Memory B cell (primary cell): ENCODE data around the gene RAB24.
"Not testable (repeated sequence)": the region's sequence is repeated elsewhere in the genome, so short reads cannot be mapped to it uniquely, and the experiment has no call there.

ENCODE experiments used
- ATAC-seq: fragments of 150-1000 bp; cut with Tn5 transposase; 2 replicates; pipeline ENCODE4 v1.10.0; 2021; ENCODE audit warnings: low read depth, mild to moderate bottlenecking, moderate library complexity
- DNase-seq, 2 donors: peaks; one replicate each; pipeline ENCODE4 v3.0.0; 2022; ENCODE audit warnings: low spot score in 2 of 2
- H3K27ac Mint-ChIP-seq: one replicate; pipeline ENCODE4 v1.8.0; 2022; ENCODE audit warnings: mild to moderate bottlenecking, moderate library complexity, mixed read lengths
- H3K27me3 Mint-ChIP-seq: one replicate; pipeline ENCODE4 v1.8.0; 2022; ENCODE audit warnings: mixed read lengths
- H3K36me3 Mint-ChIP-seq: one replicate; pipeline ENCODE4 v1.8.0; 2022; ENCODE audit warnings: mild to moderate bottlenecking, mixed read lengths
- H3K4me1 Mint-ChIP-seq: one replicate; pipeline ENCODE4 v1.8.0; 2022; ENCODE audit warnings: mixed read lengths
- H3K4me3 Mint-ChIP-seq: one replicate; pipeline ENCODE4 v1.8.0; 2022; ENCODE audit warnings: mild to moderate bottlenecking, moderate library complexity, mixed read lengths
- H3K9me3 Mint-ChIP-seq: one replicate; pipeline ENCODE4 v1.8.0; 2022; ENCODE audit warnings: mixed read lengths

Gene RAB24

DNA sequence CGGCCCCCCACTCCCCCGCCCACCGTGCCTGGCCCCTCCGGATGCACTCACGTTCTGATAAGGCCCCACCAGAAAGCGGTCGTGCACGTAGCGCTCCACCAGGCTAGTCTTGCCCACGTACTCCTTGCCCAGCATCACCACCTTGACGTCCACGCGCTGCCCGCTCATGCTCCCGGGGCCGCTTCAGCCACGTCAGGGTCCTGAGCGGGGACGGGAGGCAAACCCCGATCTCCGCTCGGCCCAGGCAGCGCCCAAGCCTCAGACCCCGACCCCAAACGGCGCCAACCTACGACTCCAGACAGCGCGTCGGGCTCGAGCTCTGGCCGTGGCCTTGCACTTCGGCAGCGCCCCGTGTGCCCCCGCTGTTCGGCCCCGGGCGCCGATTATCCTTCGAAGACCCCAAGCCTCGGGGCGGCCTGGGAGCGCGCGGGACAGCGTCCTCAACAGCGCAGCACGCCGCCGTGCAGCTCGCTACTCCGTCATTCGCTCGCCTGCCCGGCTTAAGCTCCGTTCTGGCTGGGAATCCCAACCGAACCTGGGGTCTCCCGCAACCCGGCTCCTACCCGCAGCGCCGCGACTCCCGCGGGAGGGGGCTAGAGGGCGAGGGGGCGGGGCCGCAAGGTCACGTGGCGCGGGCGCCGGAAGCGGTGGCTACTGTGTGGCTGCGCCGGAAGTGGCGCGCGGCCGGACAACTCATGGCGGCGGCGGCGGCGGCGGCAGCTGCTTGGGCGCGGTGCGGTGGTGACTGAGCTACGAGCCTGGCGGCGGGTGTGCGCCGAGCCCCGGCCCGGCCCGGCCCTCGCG lies at the start of gene RAB24, which contains the start of gene PRELID1:
TSS of gene RAB24 (minus strand) at position 599 of the 804 bp plus-strand sequence. CDS start at position 168, 431 bp downstream.
TSS of gene PRELID1 (plus strand) at position 679 of the 804 bp plus-strand sequence. CDS start 187 bp downstream, outside the sequence.
- Mint-ChIP-seq H3K36me3 (peaks cover 7% of the 10 kb centered on the region), H3K27ac (peak within 1 kb of the TSS; percentile 93), H3K9me3 (no peaks in the 10 kb centered on the region), H3K4me1 (peaks cover 59% of the 10 kb centered on the region), H3K4me3 (peak within 1 kb of the TSS; percentile 90), H3K27me3 (no peaks in the 10 kb centered on the region)
- ATAC-seq (peak; percentile 63), DNase-seq (peak; percentile 84)

- Mint-ChIP-seq H3K4me1 (peaks cover 41% of the 10 kb centered on the region), H3K27me3 (no peaks in the 10 kb centered on the region), H3K9me3 (peaks cover 2% of the 10 kb centered on the region), H3K36me3 (peaks cover 8% of the 10 kb centered on the region), H3K27ac (no peak overlapping the region), H3K4me3 (peak overlapping the region; percentile 29)
- DNase-seq = no peak
- no peak for ATAC-seq
These were observed 49.6 kb upstream of the RAB24 start for GRCh38 chr5:177353093-177353492.

DNA sequence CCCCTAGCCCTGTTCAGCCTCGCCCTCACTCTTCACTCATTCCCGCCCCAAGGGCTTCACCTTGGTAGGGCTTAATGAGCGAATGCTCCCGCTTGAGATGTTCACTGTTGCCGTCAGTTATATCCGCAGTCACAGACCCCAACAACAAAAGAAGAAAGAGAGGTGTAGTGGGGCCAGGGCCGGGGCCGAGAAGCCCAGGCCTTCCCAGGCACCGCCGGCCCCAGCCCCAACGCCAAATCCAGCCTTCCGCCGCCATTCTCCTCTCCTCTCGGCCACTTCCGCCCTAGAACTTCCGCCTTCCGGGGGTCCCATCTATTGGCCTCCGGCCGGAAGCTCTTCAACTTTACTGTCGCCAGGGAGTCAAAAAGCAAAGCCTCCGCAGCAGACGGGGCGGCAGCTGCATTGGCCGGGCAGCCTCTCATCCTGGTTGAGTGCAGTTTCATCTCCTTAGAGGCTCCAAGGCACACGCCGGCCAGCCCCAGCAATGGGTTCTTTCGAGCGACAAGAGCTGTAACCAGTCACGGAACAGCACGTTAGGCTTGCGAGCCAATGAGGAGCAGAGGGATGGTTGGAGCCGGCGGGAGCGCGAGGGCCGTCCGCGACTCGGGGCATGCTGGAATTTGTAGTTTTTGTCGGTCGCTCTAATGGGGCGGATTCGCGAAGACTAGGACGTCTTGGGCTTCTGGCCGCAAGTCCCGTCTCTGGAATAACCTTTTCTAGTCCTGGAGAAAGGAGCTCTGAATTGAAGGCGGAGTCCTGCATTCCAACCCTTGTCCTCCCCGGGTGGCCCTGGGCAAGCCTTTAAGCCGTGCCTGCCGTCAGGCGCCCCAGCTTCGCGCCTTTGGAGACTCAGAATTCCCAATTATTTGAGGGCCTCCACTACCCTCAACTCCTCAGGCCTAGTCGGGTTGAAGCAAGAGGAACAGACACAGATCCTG lies 48.1 kb upstream of the RAB24 start, which contains the start of gene LMAN2:
TSS of gene LMAN2 (minus strand) at position 277 of the 938 bp plus-strand sequence. CDS start at position 256, 21 bp downstream.
- Mint-ChIP-seq H3K36me3 (peaks cover 10% of the 10 kb centered on the region), H3K4me1 (peaks cover 31% of the 10 kb centered on the region), H3K27me3 (no peaks in the 10 kb centered on the region), H3K27ac (peak within 1 kb of the TSS; percentile 97), H3K4me3 (peak within 1 kb of the TSS; percentile 98), H3K9me3 (peaks cover 2% of the 10 kb centered on the region)
- ATAC-seq = peak; percentile 96
- peak; percentile 89 to 92 for DNase-seq

- Mint-ChIP-seq H3K4me3 (peak overlapping the region; percentile 98), H3K27me3 (no peaks in the 10 kb centered on the region), H3K27ac (peak overlapping the region; percentile 97), H3K4me1 (peaks cover 26% of the 10 kb centered on the region), H3K36me3 (peaks cover 10% of the 10 kb centered on the region), H3K9me3 (peaks cover 2% of the 10 kb centered on the region)
- no peak for DNase-seq
- ATAC-seq = no peak
These were observed 47.4 kb upstream of the RAB24 start for GRCh38 chr5:177350776-177351391.

- peaks cover 2% of the 10 kb centered on the region for H3K9me3 Mint-ChIP-seq
- H3K4me3 Mint-ChIP-seq = peak overlapping the region; percentile 98
- H3K27ac Mint-ChIP-seq = peak overlapping the region; percentile 40
- DNase-seq = no peak
- H3K4me1 Mint-ChIP-seq = peaks cover 22% of the 10 kb centered on the region
- no peak for ATAC-seq
- H3K36me3 Mint-ChIP-seq = peaks cover 11% of the 10 kb centered on the region
- no peaks in the 10 kb centered on the region for H3K27me3 Mint-ChIP-seq
These were observed 46.2 kb upstream of the RAB24 start for GRCh38 chr5:177349762-177350161.

DNA sequence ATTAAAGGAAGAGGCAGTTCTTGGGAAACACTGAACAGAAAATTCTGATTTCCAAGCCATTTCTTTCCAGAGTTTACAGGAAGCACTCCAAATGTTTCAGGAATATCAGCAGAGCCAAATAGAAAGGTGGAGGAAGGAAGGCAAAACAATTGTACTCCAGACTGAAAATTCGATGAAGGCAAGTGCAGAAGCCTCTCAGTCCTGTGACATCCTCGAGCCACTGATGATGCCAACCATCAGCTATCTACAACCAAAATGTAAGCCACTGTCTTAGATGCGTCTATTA lies 45.8 kb upstream of the RAB24 start:
- no peak for DNase-seq
- Mint-ChIP-seq H3K27ac (no peak overlapping the region), H3K4me3 (peak overlapping the region; percentile 48), H3K4me1 (peaks cover 17% of the 10 kb centered on the region), H3K27me3 (no peaks in the 10 kb centered on the region), H3K36me3 (peaks cover 12% of the 10 kb centered on the region), H3K9me3 (no peaks in the 10 kb centered on the region)
- ATAC-seq = no peak

GRCh38 chr5:177347699-177348098 lies 44.2 kb upstream of the RAB24 start:
- no peak overlapping the region for H3K4me3 Mint-ChIP-seq
- no peaks in the 10 kb centered on the region for H3K9me3 Mint-ChIP-seq
- no peak overlapping the region for H3K27ac Mint-ChIP-seq
- peaks cover 14% of the 10 kb centered on the region for H3K36me3 Mint-ChIP-seq
- ATAC-seq (no peak), DNase-seq (no peak)
- H3K4me1 Mint-ChIP-seq = peaks cover 20% of the 10 kb centered on the region
- no peaks in the 10 kb centered on the region for H3K27me3 Mint-ChIP-seq

- ATAC-seq (no peak), DNase-seq (no peak)
- H3K27me3 Mint-ChIP-seq = no peaks in the 10 kb centered on the region
- H3K4me1 Mint-ChIP-seq = peaks cover 20% of the 10 kb centered on the region
- H3K9me3 Mint-ChIP-seq = no peaks in the 10 kb centered on the region
- no peak overlapping the region for H3K4me3 Mint-ChIP-seq
- no peak overlapping the region for H3K27ac Mint-ChIP-seq
- peaks cover 15% of the 10 kb centered on the region for H3K36me3 Mint-ChIP-seq
These were observed 43.3 kb upstream of the RAB24 start for GRCh38 chr5:177346820-177347219.

DNA sequence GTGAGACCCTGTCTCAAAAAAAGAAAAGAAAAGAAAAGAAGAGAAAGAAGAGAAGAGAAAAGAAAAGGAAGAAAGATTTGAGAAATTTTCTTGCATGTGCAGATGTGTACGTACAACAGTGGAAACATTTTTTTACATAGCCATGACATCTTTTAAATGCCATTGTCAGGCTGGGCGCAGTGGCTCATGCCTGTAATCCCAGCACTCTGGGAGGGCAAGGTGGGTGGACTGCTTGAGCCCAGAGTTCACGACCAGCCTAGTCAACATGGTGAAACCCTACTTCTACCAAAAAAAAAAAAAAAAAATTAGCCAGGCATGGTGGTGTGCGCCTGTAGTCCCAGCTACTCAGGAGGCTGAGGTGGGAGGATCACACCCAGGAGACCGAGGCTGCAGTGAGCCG lies 41.4 kb upstream of the RAB24 start:
- Mint-ChIP-seq H3K36me3 (peaks cover 17% of the 10 kb centered on the region), H3K9me3 (no peaks in the 10 kb centered on the region), H3K4me3 (no peak overlapping the region), H3K4me1 (peaks cover 15% of the 10 kb centered on the region), H3K27ac (no peak overlapping the region), H3K27me3 (no peaks in the 10 kb centered on the region)
- no peak for ATAC-seq
- DNase-seq = no peak

- ATAC-seq = no peak
- Mint-ChIP-seq H3K27ac (no peak overlapping the region), H3K27me3 (no peaks in the 10 kb centered on the region), H3K36me3 (peaks cover 17% of the 10 kb centered on the region), H3K4me3 (no peak overlapping the region), H3K4me1 (peaks cover 13% of the 10 kb centered on the region), H3K9me3 (no peaks in the 10 kb centered on the region)
- no peak for DNase-seq
These were observed 40.3 kb upstream of the RAB24 start for GRCh38 chr5:177343777-177344176.

GRCh38 chr5:177343000-177343399 lies 39.5 kb upstream of the RAB24 start:
- H3K9me3 Mint-ChIP-seq, H3K4me3 Mint-ChIP-seq, ATAC-seq, H3K27ac Mint-ChIP-seq, DNase-seq, H3K27me3 Mint-ChIP-seq: not testable (repeated sequence)
- peaks cover 13% of the 10 kb centered on the region for H3K4me1 Mint-ChIP-seq
- H3K36me3 Mint-ChIP-seq = peaks cover 17% of the 10 kb centered on the region

- Mint-ChIP-seq H3K36me3 (peaks cover 26% of the 10 kb centered on the region), H3K4me3 (no peak overlapping the region), H3K9me3 (no peaks in the 10 kb centered on the region)
These were observed 35.7 kb upstream of the RAB24 start for GRCh38 chr5:177339107-177339638.

GRCh38 chr5:177338251-177339106 lies 35.0 kb upstream of the RAB24 start:
- Mint-ChIP-seq H3K27me3 (no peaks in the 10 kb centered on the region), H3K4me1 (peaks cover 11% of the 10 kb centered on the region), H3K36me3 (peaks cover 29% of the 10 kb centered on the region), H3K27ac (no peak overlapping the region), H3K4me3 (no peak overlapping the region), H3K9me3 (no peaks in the 10 kb centered on the region)
- DNase-seq (no peak), ATAC-seq (no peak)

More at GRCh38 chr5:177339107-177339638, 35.7 kb upstream of the RAB24 start:
- ATAC-seq = no peak
- peaks cover 13% of the 10 kb centered on the region for H3K4me1 Mint-ChIP-seq
- H3K27ac Mint-ChIP-seq = no peak overlapping the region
- no peaks in the 10 kb centered on the region for H3K27me3 Mint-ChIP-seq
- DNase-seq = no peak
